Calu3 (cell line): ENCODE measurements around the gene THEM5. TPM values are rescaled to one million over a fixed set of nuclear protein-coding genes. Genes with fewer than 3 reads are reported as not detected.

Experiments
- BruUV-seq: library from RNA; stranded (reverse); fragments of 400-500 nt; replicated peaks from 2 replicates; lab custom pipeline; 2021; lab: Mats Ljungman, UMichigan
- CTCF ChIA-PET: fragments of 300-600 bp; sonication (Branson Sonifier 250); formaldehyde crosslinking; loops from one replicate; lab custom pipeline; 2022; ENCODE audit warnings: antibody characterized with exemption; lab: Charles Lee
- DNase-seq: peaks from one replicate; pipeline ENCODE4 v3.0.0; 2022
- H3K27ac Mint-ChIP-seq: one replicate; pipeline ENCODE4 v1.8.0; 2022; ENCODE audit warnings: mixed read lengths; ENCODE audit not compliant: unreplicated experiment
- H3K27me3 Mint-ChIP-seq: one replicate; pipeline ENCODE4 v1.8.0; 2022; ENCODE audit warnings: mixed read lengths; ENCODE audit not compliant: unreplicated experiment
- H3K36me3 Mint-ChIP-seq: one replicate; pipeline ENCODE4 v1.8.0; 2022; ENCODE audit warnings: mild to moderate bottlenecking, moderate library complexity, mixed read lengths; ENCODE audit not compliant: insufficient read depth, unreplicated experiment
- H3K4me1 Mint-ChIP-seq: one replicate; pipeline ENCODE4 v1.8.0; 2022; ENCODE audit warnings: mild to moderate bottlenecking, low read depth, mixed read lengths; ENCODE audit not compliant: unreplicated experiment
- H3K4me3 Mint-ChIP-seq: one replicate; pipeline ENCODE4 v1.8.0; 2022; ENCODE audit warnings: mild to moderate bottlenecking, low read depth, moderate library complexity, mixed read lengths; ENCODE audit not compliant: unreplicated experiment
- H3K9me3 Mint-ChIP-seq: one replicate; pipeline ENCODE4 v1.8.0; 2022; ENCODE audit warnings: low read depth, mixed read lengths; ENCODE audit not compliant: unreplicated experiment
- intact Hi-C: fragments of 100-400 bp; cut with micrococcal nuclease; formaldehyde crosslinking; loops from one replicate; pipeline ENCODE4 v1.10.0; 2022; ENCODE audit not compliant: unreplicated experiment
- total RNA-seq: library from RNA; stranded (reverse); gene quantifications from 2 replicates; pipeline ENCODE4 v1.2.3, GENCODE V29; 2022
- TF ChIP-seq, protein P1 (sequence below): fragments of 200-600 bp; IDR thresholded peaks from one replicate; pipeline ENCODE4 v1.8.0; 2022; ENCODE audit warnings: antibody characterized with exemption; ENCODE audit not compliant: unreplicated experiment

THEM5 gene
- total RNA-seq, 1 experiment from 2014 or later: not detected

DNA sequence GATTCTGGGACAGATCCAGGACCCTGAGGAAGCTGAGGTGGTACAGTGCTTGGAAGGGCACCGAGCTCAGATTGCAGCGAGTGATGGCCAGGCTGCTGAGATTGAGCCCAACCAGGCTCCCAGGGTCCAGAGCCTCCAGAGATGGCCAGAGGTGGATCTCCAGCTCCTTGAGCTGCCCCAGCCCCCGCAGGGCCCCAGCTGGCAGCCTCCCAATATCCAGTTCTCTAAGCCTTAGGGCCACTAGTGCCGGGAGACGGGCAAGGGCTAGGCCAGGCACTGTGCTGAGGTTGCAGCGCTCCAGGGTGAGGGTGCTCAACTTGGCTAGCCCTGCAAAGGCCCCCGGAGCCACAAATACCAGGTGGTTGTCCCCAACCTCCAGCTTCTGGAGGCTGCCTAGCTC, 51.7 kb downstream of the THEM5 start:
- no TSS peak for BruUV-seq
- Mint-ChIP-seq H3K36me3 (no peaks in the 10 kb centered on the region), H3K4me3 (no peak overlapping the region), H3K9me3 (no peaks in the 10 kb centered on the region), H3K4me1 (no peaks in the 10 kb centered on the region), H3K27me3 (peaks cover 67% of the 10 kb centered on the region), H3K27ac (no peak overlapping the region)
- CTCF ChIA-PET: interaction anchor here (1.1 to 1.7 kb wide), 2 partner anchors 29 to 34 kb away, joined by 4 read pairs; no protein-coding TSS in a partner anchor
- TF ChIP-seq, protein P1, sequence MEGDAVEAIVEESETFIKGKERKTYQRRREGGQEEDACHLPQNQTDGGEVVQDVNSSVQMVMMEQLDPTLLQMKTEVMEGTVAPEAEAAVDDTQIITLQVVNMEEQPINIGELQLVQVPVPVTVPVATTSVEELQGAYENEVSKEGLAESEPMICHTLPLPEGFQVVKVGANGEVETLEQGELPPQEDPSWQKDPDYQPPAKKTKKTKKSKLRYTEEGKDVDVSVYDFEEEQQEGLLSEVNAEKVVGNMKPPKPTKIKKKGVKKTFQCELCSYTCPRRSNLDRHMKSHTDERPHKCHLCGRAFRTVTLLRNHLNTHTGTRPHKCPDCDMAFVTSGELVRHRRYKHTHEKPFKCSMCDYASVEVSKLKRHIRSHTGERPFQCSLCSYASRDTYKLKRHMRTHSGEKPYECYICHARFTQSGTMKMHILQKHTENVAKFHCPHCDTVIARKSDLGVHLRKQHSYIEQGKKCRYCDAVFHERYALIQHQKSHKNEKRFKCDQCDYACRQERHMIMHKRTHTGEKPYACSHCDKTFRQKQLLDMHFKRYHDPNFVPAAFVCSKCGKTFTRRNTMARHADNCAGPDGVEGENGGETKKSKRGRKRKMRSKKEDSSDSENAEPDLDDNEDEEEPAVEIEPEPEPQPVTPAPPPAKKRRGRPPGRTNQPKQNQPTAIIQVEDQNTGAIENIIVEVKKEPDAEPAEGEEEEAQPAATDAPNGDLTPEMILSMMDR: no peak
- DNase-seq: no peak
- intact Hi-C loops: no loop called here

DNA sequence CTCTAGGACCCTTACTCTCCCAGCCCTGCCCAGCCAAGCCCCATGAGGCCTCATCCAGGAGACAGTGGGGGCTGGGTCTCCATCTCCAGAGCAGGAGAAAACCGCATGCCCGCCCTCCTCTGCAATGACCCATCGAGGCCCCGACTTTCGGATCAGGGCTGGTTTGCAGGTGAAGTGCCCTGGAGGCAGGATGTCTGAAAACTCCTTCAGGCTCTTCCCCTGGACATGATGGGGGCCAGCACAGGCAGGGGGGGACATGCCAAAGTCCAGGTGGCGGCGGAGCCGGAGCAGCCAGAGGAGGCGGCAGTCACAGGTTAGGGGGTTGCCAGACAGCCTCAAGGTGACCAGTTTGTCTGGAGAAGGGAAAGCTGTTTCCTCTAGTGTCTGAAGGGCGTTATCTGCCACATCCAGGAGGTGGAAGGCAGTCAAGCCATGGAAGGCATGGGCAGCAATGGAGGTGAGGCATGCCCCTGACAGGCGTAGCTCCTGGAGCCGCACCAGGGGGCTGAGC, 52.1 kb downstream of the THEM5 start:
- Mint-ChIP-seq H3K4me3 (no peak overlapping the region), H3K27ac (no peak overlapping the region), H3K4me1 (no peaks in the 10 kb centered on the region), H3K27me3 (peaks cover 62% of the 10 kb centered on the region), H3K36me3 (no peaks in the 10 kb centered on the region), H3K9me3 (no peaks in the 10 kb centered on the region)
- CTCF ChIA-PET: interaction anchor here (1.1 kb wide), 1 partner anchor 29 kb away, joined by 4 read pairs; no protein-coding TSS in a partner anchor
- no TSS peak for BruUV-seq
- no peak for DNase-seq
- intact Hi-C loops: no loop called here
- TF ChIP-seq, protein P1: no peak

DNA sequence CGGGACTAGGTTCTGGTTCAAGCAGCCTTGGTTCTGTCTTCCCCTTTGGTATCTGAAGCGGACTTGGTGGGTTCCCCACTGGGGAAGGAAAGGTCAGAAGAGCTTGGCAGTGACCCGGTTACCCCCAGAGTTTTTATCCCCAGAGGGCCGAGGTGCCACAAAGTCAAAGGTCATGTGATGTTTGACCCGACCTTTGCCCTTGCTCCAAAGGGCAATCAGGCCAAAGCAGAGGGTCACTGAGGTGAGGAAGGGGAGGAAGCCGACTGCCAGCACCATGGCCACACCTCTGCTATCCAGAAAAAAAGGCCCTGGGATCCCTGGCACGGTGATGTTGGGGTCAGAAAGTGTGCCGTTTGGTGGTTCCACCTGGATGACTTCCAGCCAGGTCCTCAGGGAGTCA, 52.7 kb downstream of the THEM5 start:
- intact Hi-C loops: no loop called here
- Mint-ChIP-seq H3K4me3 (no peak overlapping the region), H3K36me3 (no peaks in the 10 kb centered on the region), H3K9me3 (no peaks in the 10 kb centered on the region), H3K4me1 (no peaks in the 10 kb centered on the region), H3K27me3 (peaks cover 57% of the 10 kb centered on the region), H3K27ac (no peak overlapping the region)
- DNase-seq: no peak
- TF ChIP-seq, protein P1: no peak
- CTCF ChIA-PET: interaction anchor here (1.1 kb wide), 1 partner anchor 30 kb away, joined by 4 read pairs; no protein-coding TSS in a partner anchor
- no TSS peak for BruUV-seq

DNA sequence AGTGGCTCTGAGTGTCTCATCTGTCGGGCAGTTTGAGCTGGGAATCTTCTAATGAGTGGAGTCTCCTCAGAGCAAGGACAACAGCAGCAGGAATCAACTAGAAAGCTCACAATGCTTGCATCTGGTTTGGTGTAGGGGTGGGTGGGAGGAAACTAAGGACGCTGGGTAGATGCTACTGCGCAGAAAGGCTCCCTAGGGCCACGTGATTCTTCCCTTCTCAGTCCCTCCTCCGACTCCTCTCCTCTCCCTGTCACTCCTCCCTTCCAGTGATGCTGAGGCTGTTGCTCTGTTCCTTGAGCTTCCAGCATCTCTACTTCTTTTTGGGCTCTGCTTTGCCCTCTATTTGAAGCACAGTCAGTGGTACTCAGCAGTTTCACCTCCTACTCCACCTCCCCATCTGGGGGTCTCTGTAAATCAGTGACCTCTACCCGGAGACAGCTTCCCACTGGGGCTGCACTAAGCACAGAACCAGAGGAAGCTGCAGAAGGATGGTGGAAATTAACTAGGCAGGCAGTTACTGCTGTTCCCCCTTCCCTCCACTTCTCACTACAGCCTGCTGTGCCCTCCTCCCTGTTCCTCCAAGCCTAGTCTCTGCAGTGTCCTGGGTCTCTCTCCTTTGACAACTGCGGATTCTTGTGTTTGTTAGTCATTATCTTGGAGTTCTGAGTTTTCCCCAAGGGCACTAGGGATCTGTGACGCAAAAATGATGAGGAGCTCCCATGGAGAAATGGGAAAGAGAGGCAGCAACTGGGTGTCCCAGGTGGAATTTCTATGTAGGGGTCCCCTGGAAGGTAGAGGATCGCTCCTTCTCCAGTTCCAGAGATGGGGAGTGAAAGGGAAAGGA, 54.1 kb downstream of the THEM5 start:
- no peak for DNase-seq
- intact Hi-C loops: no loop called here
- no peak overlapping the region for H3K4me3 Mint-ChIP-seq
- no peaks in the 10 kb centered on the region for H3K4me1 Mint-ChIP-seq
- TF ChIP-seq, protein P1: no peak
- no peak overlapping the region for H3K27ac Mint-ChIP-seq
- no peaks in the 10 kb centered on the region for H3K9me3 Mint-ChIP-seq
- CTCF ChIA-PET: no interaction called here
- H3K36me3 Mint-ChIP-seq: no peaks in the 10 kb centered on the region
- BruUV-seq: no TSS peak
- peaks cover 42% of the 10 kb centered on the region for H3K27me3 Mint-ChIP-seq
